GM11168 (cell line): Measurements from ENCODE around the gene DCUN1D2.
"Not testable (repeated sequence)": the region's sequence is repeated elsewhere in the genome, so short reads cannot be mapped to it uniquely, and the experiment has no call there.

Experiments
- in situ Hi-C: fragments of 300-500 bp; cut with MboI; formaldehyde crosslinking; loops from one replicate; pipeline ENCODE4 v1.12.0; 2022; ENCODE audit warnings: low sequenced_read_pairs; ENCODE audit not compliant: unreplicated experiment

DCUN1D2 gene

DNA sequence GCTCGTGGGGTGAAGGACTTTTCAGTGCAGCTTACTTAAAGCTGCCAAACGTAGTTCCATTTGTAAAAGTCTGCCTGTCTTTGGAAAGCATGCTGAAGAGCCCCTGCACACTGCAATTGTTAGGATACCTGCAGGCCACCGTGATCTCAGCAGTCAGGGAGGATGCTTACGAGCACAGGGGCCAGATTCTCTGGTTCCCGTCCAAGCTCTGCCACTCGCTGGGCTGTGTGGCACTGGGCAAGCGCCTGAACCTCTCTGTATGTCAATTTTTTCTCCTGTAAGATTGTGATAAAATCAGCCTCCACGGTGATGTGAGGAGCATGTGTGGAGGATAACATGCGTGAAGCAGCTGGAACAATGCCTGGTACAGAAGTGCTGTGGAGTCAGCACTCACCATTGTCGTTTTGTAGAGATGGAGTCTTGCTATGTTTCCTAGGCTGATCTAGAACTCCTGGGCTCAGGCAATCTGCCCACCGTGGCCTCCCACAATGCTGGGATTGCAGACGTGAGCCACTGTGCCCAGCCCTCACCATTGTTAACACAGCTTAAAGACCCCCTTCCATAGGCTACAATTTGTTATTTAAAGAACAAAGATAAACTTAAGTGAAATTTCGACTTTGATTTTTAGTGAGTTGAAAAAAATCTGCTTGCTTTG, 40.7 kb downstream of the DCUN1D2 start:
- in situ Hi-C loops: no loop called here

GRCh38 chr13:113448885-113449692, 41.4 kb downstream of the DCUN1D2 start:
- in situ Hi-C loops: no loop called here

GRCh38 chr13:113448545-113448884, 42.0 kb downstream of the DCUN1D2 start:
- in situ Hi-C loops: no loop called here

DNA sequence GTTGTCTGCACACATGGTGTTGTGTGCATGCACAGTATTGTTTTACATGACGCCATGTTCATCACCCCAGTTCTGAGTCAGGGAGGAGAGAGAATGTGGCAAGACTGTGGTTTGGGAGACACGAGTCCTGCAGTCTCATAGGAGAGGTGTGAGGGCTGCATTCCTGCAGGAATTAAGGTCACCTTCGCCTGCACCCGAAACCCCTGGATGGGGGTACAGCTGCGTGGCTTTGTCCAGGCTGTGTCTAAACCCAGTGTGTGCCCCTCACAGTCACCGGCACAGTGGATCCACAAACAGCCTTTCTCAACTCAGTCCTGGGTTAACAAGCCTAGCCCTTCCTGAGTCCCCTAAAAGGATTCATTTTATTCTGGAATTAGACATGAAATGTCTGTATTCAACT, 42.9 kb downstream of the DCUN1D2 start:
- in situ Hi-C loops: no loop called here

- in situ Hi-C loops: no loop called here
These were observed 44.0 kb downstream of the DCUN1D2 start for GRCh38 chr13:113446488-113446854.

- in situ Hi-C loops: no loop called here
These were observed 44.6 kb downstream of the DCUN1D2 start for GRCh38 chr13:113445791-113446487.

DNA sequence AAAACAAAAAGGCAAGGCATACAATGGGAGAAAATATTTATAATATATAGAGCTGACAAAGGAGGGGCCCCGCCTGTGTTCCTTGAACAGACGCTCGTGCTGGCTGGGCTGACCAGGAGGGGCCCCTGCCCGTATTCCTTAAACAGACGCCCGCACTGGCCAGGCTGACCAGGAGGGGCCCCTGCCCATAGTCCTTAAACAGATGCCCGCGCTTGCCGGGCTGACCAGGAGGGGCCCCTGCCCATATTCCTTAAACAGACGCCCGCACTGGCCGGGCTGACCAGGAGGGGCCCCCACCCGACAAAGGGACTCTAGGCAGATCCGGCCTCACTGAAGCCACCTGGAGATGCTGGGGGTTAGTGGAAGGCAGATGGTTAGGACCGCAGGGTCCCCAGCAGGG, 46.5 kb downstream of the DCUN1D2 start:
- in situ Hi-C loops: no loop called here

DNA sequence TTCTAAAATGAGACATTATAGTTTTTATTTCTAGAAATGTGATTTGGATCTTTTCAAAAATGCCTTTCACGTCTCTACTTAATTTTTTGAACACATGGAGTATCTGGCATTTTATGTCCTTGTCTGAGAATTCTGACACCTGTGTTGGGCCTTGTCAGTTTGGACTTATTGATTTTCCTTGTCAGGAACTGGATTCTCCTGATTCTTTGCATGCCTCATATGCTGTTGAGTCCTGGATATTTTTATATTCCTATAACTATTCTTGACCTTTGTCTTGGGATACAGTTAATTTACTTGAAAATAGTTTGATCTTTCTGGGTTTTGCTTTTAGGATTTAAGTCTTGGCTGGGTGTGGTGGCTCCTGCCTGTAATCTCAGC, 47.5 kb downstream of the DCUN1D2 start:
- in situ Hi-C loops: no loop called here

DNA sequence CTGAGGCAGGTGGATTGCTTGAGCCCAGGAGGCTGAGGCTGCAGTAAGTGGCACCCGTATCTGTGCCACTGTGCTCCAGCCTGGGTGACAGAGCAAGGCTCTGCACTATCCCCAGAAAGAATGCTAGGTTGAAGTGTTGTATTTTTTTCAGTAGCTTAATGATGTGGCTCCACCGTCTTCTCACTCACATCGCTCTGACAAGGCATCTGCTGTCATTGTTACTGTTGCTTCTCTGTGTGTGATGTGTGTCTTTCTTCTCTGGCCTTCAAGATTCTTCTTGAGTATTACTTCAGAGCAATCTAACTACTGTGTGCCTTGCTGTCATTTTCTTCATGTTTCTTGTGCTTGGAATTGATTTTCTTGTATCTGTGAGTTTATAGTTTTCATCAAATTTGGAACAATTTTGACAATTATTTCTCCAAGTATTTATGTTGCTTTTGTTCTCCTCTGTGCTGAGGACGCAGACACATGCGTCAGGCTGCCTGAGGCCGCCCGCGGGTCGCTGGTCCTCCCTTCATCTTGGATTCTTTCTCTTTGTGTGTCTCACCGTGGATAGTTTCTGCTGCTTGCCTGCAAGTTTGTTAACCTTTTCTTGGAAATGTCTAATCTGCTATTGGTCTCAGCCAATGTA, 48.0 kb downstream of the DCUN1D2 start:
- in situ Hi-C loops: no loop called here

GRCh38 chr13:113441661-113442060, 48.9 kb downstream of the DCUN1D2 start:
- in situ Hi-C loops: no loop called here

- in situ Hi-C loops: no loop called here
These were observed 53.0 kb downstream of the DCUN1D2 start for GRCh38 chr13:113437408-113438010.

GRCh38 chr13:113436866-113437265, 53.6 kb downstream of the DCUN1D2 start:
- in situ Hi-C loops: not testable (repeated sequence)

DNA sequence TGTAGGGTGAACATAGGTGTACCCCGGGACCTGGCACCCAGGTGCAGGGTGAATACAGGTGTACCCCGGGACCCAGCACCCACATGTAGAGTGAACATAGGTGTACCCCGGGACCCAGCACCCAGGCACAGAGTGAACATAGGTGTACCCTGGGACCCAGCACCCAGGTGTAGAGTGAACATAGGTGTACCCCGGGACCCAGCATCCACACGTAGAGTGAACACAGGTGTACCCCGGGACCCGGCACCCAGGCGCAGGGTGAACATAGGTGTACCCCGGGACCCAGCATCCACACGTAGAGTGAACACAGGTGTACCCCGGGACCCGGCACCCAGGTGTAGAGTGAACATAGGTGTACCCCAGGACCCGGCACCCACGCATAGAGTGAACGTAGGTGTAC, 54.6 kb downstream of the DCUN1D2 start:
- in situ Hi-C loops: not testable (repeated sequence)

- in situ Hi-C loops: no loop called here
These were observed 57.1 kb downstream of the DCUN1D2 start for GRCh38 chr13:113433391-113433916.

DNA sequence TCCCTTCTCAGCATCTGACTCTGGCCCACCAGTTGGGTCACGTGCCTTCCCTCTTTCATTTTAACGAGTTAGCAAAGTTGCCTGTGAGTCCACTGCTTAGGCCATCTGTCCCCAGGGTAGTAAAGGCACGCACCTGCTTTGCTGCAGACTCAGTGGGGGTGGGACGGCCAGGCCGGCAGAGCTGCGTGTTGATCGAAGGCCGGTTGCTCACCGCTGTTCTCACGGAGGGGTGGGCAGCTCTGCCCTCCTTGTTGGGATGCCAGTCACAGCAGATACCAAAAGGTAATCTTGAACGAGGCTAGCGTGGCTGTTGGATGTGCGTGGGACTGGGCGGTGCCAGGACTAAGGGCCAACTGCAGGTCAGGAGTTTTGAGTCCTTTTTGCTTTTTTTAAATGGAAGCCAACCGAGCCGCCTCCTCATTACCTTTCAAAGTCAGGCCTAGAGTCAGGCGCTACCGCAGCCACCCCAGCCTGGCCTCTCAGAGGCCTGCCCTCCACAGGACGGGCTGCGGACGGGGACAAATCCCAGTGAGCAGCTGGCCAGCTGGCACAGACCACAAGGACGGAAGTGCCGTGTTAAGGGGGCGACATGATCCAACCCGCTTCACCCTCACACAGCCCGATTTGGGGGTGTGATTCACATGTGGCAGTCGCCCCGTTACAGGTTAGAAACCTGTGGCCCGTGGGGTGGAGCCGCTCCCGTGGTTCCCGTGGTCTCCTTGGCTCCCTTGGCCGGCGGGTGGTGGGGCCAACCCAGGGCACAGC, 57.8 kb downstream of the DCUN1D2 start:
- in situ Hi-C loops: no loop called here

DNA sequence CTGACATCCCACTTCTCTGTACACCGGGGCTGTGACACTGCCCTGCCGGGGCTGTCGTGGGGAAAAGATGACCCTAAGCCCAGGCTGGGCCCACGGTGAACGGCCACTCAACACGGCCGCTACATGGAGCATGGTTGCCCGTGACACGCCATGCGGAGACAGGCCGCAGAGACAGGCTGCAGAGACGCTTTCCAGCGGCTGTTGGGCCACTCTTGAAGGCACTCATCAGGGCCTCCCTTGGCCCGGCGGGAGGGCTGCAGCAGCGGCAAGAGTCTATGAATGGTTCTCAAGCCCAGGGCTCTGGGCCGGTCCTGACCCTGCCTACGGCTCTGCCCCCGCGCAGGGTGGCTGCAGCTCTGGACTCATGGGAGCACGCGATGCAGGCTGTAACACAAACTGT, 59.3 kb downstream of the DCUN1D2 start:
- in situ Hi-C loops: no loop called here

DNA sequence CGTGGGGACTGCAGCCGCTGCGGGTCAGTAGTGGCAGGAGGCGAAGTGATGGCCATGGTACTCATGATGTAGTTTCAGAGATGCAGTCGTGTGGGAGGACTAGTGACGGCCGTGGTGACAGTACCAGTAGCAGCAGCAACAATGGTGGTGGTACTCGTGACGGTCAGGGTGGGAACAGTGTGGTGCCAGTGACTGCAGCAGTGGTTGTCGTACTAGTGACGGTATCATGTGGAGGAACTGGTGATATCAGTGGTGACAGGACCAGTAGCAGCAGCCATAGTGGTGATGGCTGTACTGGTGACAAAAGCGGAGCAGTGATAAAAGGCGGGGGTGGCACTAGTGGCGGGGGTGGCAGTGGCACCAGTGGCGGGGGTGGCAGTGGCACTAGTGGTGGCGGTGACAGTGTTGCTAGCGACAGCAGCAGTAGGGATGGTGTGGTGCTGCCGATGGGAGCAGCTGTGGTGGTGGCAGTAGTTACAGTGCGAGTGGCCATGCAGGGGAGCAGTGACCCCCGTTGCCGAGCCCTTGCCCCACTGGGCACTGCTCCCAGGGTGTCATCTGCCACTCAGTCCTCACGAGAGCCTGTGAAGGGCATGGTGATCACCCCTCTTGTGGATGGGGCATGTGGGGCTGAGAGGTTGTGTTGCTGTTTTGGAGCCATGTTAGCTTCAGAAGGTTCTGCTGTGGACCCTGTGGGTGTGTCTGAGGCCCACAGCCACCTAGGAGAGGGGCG, 60.0 kb downstream of the DCUN1D2 start:
- in situ Hi-C loops: no loop called here

GRCh38 chr13:113429608-113429985, 60.9 kb downstream of the DCUN1D2 start:
- in situ Hi-C loops: no loop called here
